Endothelial cell of umbilical vein (primary cell): ENCODE results near the gene ZNF304. TPM values are rescaled to one million over a fixed set of nuclear protein-coding genes. Genes with fewer than 3 reads are reported as not detected.

ENCODE experiments used
- BruUV-seq: library from RNA; stranded (reverse); fragments of 400-500 nt; replicated peaks from 2 replicates; lab custom pipeline; 2021; lab: Mats Ljungman, UMichigan
- CTCF ChIA-PET: fragments of 300-600, 350-600 bp; sonication (Branson Sonifier 250); formaldehyde crosslinking; loops from one replicate; lab custom pipeline; 2021; ENCODE audit warnings: antibody characterized with exemption, inconsistent platforms; lab: Charles Lee
- POLR2A ChIA-PET: fragments of 300-600, 350-600 bp; sonication (Branson Sonifier 250); formaldehyde crosslinking; loops from one replicate; lab custom pipeline; 2021; ENCODE audit warnings: antibody characterized with exemption, inconsistent platforms; lab: Charles Lee
- DNase-seq: peaks from one replicate; pipeline ENCODE4 v3.0.0-alpha.2; 2011; ENCODE audit warnings: low read depth, low spot score
- FAIRE-seq: peaks from 2 replicates; lab custom pipeline; 2011; peaks lifted over from hg19 to GRCh38; lab: Jason Lieb, UNC
- H2AFZ ChIP-seq: 2 replicates; pipeline ENCODE4 v1.6.0; 2012; ENCODE audit warnings: low read depth, low read length, control low read depth, inconsistent platforms
- H3K27ac ChIP-seq: 2 replicates; pipeline ENCODE4 v1.5.1; 2011; ENCODE audit warnings: low read depth, mild to moderate bottlenecking, control low read depth, low read length, moderate library complexity; ENCODE audit not compliant: insufficient read depth
- H3K27me3 ChIP-seq, 2 experiments: 2 replicates each; pipeline versions ENCODE4 v1.6.0 to v1.6.1; 2011; ENCODE audit warnings: low read length in 2 of 2, mixed read lengths in 1 of 2; ENCODE audit not compliant: control insufficient read depth in 2 of 2, insufficient read depth in 2 of 2
- H3K36me3 ChIP-seq, 2 experiments: 2 replicates in 1 of 2; 3 replicates in 1 of 2; pipeline ENCODE4 v1.5.1; 2011; ENCODE audit warnings: low read length in 2 of 2, mild to moderate bottlenecking in 1 of 2, moderate library complexity in 1 of 2; ENCODE audit not compliant: control insufficient read depth in 2 of 2, insufficient read depth in 2 of 2; ENCODE audit errors: extremely low read depth in 1 of 2
- H3K4me1 ChIP-seq: 3 replicates; pipeline ENCODE4 v1.5.1; 2011; ENCODE audit warnings: mild to moderate bottlenecking, low read length; ENCODE audit not compliant: control insufficient read depth, insufficient read depth; ENCODE audit errors: extremely low read depth
- H3K4me2 ChIP-seq: 2 replicates; pipeline ENCODE4 v1.6.1; 2011; ENCODE audit warnings: low read length, control low read depth, mixed read lengths; ENCODE audit not compliant: insufficient read depth
- H3K4me3 ChIP-seq, 3 experiments: fragments of 200-600 bp in 1 of 3; sonication (generic), shearing (Covaris generic) in 1 of 3; replicated peaks in 1 of 3; 2 replicates each; pipeline ENCODE4 v1.5.1; 2011 to 2016; ENCODE audit warnings: control low read depth in 3 of 3, low read length in 3 of 3, mild to moderate bottlenecking in 2 of 3, inconsistent platforms in 1 of 3, low read depth in 1 of 3, moderate library complexity in 1 of 3; ENCODE audit not compliant: insufficient read depth in 1 of 3
- H3K79me2 ChIP-seq: 2 replicates; pipeline ENCODE4 v1.6.0; 2012; ENCODE audit warnings: low read length, inconsistent platforms; ENCODE audit not compliant: control insufficient read depth, insufficient read depth
- H3K9ac ChIP-seq: replicated peaks from 2 replicates; pipeline ENCODE3; 2011; ENCODE audit warnings: low read length, control low read depth; ENCODE audit not compliant: insufficient read depth; ENCODE audit errors: extremely low read depth
- H3K9me1 ChIP-seq: replicated peaks from 3 replicates; pipeline ENCODE4 v1.6.0; 2011; ENCODE audit warnings: mild to moderate bottlenecking, low read length; ENCODE audit not compliant: control insufficient read depth, insufficient read depth; ENCODE audit errors: extremely low read depth
- H3K9me3 ChIP-seq: replicated peaks from 2 replicates; pipeline ENCODE4 v1.5.1; 2012; ENCODE audit warnings: low read length, inconsistent platforms; ENCODE audit not compliant: control insufficient read depth, insufficient read depth
- H4K20me1 ChIP-seq: replicated peaks from 2 replicates; pipeline ENCODE3; 2011; ENCODE audit warnings: mild to moderate bottlenecking, low read length; ENCODE audit not compliant: control insufficient read depth, insufficient read depth; ENCODE audit errors: extremely low read depth
- MYC ChIP-seq: IDR thresholded peaks from one replicate; pipeline ENCODE4 v1.6.1; 2011; ENCODE audit warnings: mild to moderate bottlenecking, low read depth, low read length
- dilution Hi-C: fragments of 300-500 bp; cut with MboI; formaldehyde crosslinking; loops from one replicate; pipeline ENCODE4 v1.15.0; 2019; ENCODE audit warnings: low sequenced_read_pairs; ENCODE audit not compliant: extremely low pct_ligation_motif_present
- intact Hi-C: fragments of 100-400 bp; cut with micrococcal nuclease; formaldehyde crosslinking; loops from one replicate; pipeline ENCODE4 v1.10.0; 2022
- polyA plus RNA-seq, 4 experiments: library from polyadenylated mRNA; depleted of rRNA in 3 of 4; stranded (reverse) in 3 of 4; unstranded in 1 of 4; fragments of >200 nt; gene quantifications; 2 replicates each; pipeline versions ENCODE4 v1.2.1 to v1.2.3, GENCODE V29; 2011 to 2012; ENCODE audit warnings: missing spikeins in 1 of 4
- total RNA-seq: library from RNA; stranded (reverse); gene quantifications from 2 replicates; pipeline ENCODE4 v1.2.3, GENCODE V29; 2021
- TF ChIP-seq, protein P1 (sequence below), 2 donors: IDR thresholded peaks; 1 replicate in 1 of 2; 2 replicates in 1 of 2; pipeline ENCODE4 v1.5.1; 2011; ENCODE audit warnings: low read length in 2 of 2, mild to moderate bottlenecking in 2 of 2, moderate library complexity in 2 of 2, control low read depth in 1 of 2, inconsistent platforms in 1 of 2, low read depth in 1 of 2; ENCODE audit not compliant: insufficient read depth in 1 of 2; ENCODE audit errors: extremely low read depth in 1 of 2

Gene ZNF304
- total and polyA plus RNA-seq, 2 donors (not counting 3 experiments of a cell fraction or from before 2014, with no cell fraction given), result 2.5 to 5.3 TPM

DNA sequence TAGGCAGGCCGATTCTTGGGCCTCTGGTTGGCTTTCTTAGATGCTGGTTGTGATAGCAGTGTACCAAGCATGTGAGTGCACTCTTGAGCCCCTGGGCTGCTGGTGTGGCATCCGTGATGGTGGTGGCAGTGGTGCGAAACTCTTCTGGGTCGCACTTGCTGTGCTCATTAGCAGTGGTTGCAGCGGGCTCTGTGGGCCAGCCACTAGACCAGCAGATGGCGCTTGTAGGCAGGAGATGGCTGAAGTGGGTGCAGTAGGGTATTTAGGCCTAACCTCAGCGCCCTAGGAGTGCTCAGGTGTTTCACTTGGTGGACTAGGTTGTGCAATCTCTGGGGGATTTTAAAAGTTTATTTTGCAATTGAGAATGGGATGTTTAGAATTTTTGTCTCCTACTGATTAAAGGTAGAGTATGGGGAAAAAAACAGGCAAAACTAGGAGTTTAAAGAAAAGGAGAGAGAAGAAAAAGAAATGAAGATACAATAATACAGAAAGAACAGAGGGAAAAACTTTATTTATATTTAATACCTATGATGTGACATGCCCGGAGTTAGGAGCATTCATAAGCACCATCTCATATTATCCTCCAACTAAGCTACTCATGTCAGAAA is 55.5 kb downstream of the ZNF304 start:
- FAIRE-seq, result peak; percentile 4

More for the DNA sequence above, 55.5 kb downstream of the ZNF304 start:
- no TSS peak for BruUV-seq
- Histone ChIP-seq H3K4me3 (no peak overlapping the region), H3K9me1 (no peaks in the 10 kb centered on the region), H3K79me2 (peaks cover 1% of the 10 kb centered on the region), H3K4me2 (no peak overlapping the region), H4K20me1 (no peaks in the 10 kb centered on the region), H2AFZ (no peak overlapping the region), H3K27me3 (no peaks in the 10 kb centered on the region), H3K36me3 (no peaks in the 10 kb centered on the region), H3K9ac (no peak overlapping the region), H3K27ac (no peak overlapping the region), H3K9me3 (no peaks in the 10 kb centered on the region), H3K4me1 (peaks cover 4% of the 10 kb centered on the region)
- dilution Hi-C loops, result no loop called here
- intact Hi-C loops, result loop anchor here (1.0 kb wide), 1 partner anchor 332 kb away; no protein-coding TSS in a partner anchor
- POLR2A ChIA-PET, result no interaction called here
- no peak for TF ChIP-seq MYC
- TF ChIP-seq, protein P1, sequence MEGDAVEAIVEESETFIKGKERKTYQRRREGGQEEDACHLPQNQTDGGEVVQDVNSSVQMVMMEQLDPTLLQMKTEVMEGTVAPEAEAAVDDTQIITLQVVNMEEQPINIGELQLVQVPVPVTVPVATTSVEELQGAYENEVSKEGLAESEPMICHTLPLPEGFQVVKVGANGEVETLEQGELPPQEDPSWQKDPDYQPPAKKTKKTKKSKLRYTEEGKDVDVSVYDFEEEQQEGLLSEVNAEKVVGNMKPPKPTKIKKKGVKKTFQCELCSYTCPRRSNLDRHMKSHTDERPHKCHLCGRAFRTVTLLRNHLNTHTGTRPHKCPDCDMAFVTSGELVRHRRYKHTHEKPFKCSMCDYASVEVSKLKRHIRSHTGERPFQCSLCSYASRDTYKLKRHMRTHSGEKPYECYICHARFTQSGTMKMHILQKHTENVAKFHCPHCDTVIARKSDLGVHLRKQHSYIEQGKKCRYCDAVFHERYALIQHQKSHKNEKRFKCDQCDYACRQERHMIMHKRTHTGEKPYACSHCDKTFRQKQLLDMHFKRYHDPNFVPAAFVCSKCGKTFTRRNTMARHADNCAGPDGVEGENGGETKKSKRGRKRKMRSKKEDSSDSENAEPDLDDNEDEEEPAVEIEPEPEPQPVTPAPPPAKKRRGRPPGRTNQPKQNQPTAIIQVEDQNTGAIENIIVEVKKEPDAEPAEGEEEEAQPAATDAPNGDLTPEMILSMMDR (IDR thresholded peaks at IDR 0.05; ENCODE audit: extremely low read depth in 1 of 2, insufficient read depth in 1 of 2, low read depth in 1 of 2, low read length in 2 of 2), result peak; percentile 55 to 75
- DNase-seq, result peak; percentile 47
- CTCF ChIA-PET, result interaction anchor here (0.6 to 1.0 kb wide), 2 partner anchors 29 to 437 kb away, joined by 3 to 6 read pairs; partner anchors contain the start of gene ZNF749

Other genes starting within 250 kb of the ZNF304 start
- gene USP29, start 231.3 kb upstream of the ZNF304 start, total RNA-seq, result not detected in 2 replicates
- not detected in 2 replicates for gene USP29, start 231.3 kb upstream of the ZNF304 start, polyA plus RNA-seq
- not detected in 2 replicates for gene ZIM3, start 206.1 kb upstream of the ZNF304 start, total RNA-seq
- not detected in 2 replicates for gene ZIM3, start 206.1 kb upstream of the ZNF304 start, polyA plus RNA-seq
- not detected in 2 replicates for gene DUXA, start 183.8 kb upstream of the ZNF304 start, total RNA-seq
- gene DUXA, start 183.8 kb upstream of the ZNF304 start, polyA plus RNA-seq, result not detected in 2 replicates
- gene ZNF264, start 159.8 kb upstream of the ZNF304 start, total RNA-seq, result 18.2 and 20.5 TPM in 2 replicates
- 3.9 and 4.4 TPM in 2 replicates for gene ZNF264, start 159.8 kb upstream of the ZNF304 start, polyA plus RNA-seq
- 0.82 and 1.7 TPM in 2 replicates for gene AURKC, start 120.2 kb upstream of the ZNF304 start, total RNA-seq
- gene AURKC, start 120.2 kb upstream of the ZNF304 start, polyA plus RNA-seq, result 0.55 and 0.68 TPM in 2 replicates
- gene ZNF805, start 110.6 kb upstream of the ZNF304 start, total RNA-seq, result 8.6 and 8.7 TPM in 2 replicates
- 1.6 TPM in 2 replicates for gene ZNF805, start 110.6 kb upstream of the ZNF304 start, polyA plus RNA-seq
- gene ZNF460, start 70.8 kb upstream of the ZNF304 start, total RNA-seq, result 26.9 and 29.3 TPM in 2 replicates
- gene ZNF460, start 70.8 kb upstream of the ZNF304 start, polyA plus RNA-seq, result 4.1 and 4.5 TPM in 2 replicates
- 4.5 and 5.3 TPM in 2 replicates for gene ZNF543, start 30.8 kb upstream of the ZNF304 start, total RNA-seq
- gene ZNF543, start 30.8 kb upstream of the ZNF304 start, polyA plus RNA-seq, result 1.1 TPM in 2 replicates
- gene TRAPPC2B, start 12.3 kb downstream of the ZNF304 start, total RNA-seq, result 6.3 and 7.5 TPM in 2 replicates
- gene TRAPPC2B, start 12.3 kb downstream of the ZNF304 start, polyA plus RNA-seq, result 21.1 and 24.3 TPM in 2 replicates
- 2.7 and 3.2 TPM in 2 replicates for gene ZNF547, start 12.3 kb downstream of the ZNF304 start, total RNA-seq
- gene ZNF547, start 12.3 kb downstream of the ZNF304 start, polyA plus RNA-seq, result 1.9 and 3.1 TPM in 2 replicates
- 7.8 and 8.8 TPM in 2 replicates for gene ZNF548, start 38.6 kb downstream of the ZNF304 start, total RNA-seq
- gene ZNF548, start 38.6 kb downstream of the ZNF304 start, polyA plus RNA-seq, result 7.5 and 7.7 TPM in 2 replicates
- 4.7 and 6.4 TPM in 2 replicates for gene ZNF17, start 59.9 kb downstream of the ZNF304 start, total RNA-seq
- 2.4 and 3.0 TPM in 2 replicates for gene ZNF17, start 59.9 kb downstream of the ZNF304 start, polyA plus RNA-seq
- 8.9 and 11.5 TPM in 2 replicates for gene ZNF749, start 84.1 kb downstream of the ZNF304 start, total RNA-seq
- 8.5 and 8.8 TPM in 2 replicates for gene ZNF749, start 84.1 kb downstream of the ZNF304 start, polyA plus RNA-seq
- gene VN1R1, start 105.9 kb downstream of the ZNF304 start, total RNA-seq, result 0.23 and 0.38 TPM in 2 replicates
- 0.08 and 0.14 TPM in 2 replicates for gene VN1R1, start 105.9 kb downstream of the ZNF304 start, polyA plus RNA-seq
- gene ZNF772, start 126.3 kb downstream of the ZNF304 start, total RNA-seq, result 6.4 and 7.0 TPM in 2 replicates
- 1.5 and 3.1 TPM in 2 replicates for gene ZNF772, start 126.3 kb downstream of the ZNF304 start, polyA plus RNA-seq
- 6.3 and 7.2 TPM in 2 replicates for gene ZNF419, start 136.5 kb downstream of the ZNF304 start, total RNA-seq
- 5.1 and 6.4 TPM in 2 replicates for gene ZNF419, start 136.5 kb downstream of the ZNF304 start, polyA plus RNA-seq
- 4.3 and 5.5 TPM in 2 replicates for gene ZNF773, start 148.7 kb downstream of the ZNF304 start, total RNA-seq
- gene ZNF773, start 148.7 kb downstream of the ZNF304 start, polyA plus RNA-seq, result 4.0 and 5.1 TPM in 2 replicates
- 3.1 and 3.5 TPM in 2 replicates for gene ZNF549, start 176.1 kb downstream of the ZNF304 start, total RNA-seq
- gene ZNF549, start 176.1 kb downstream of the ZNF304 start, polyA plus RNA-seq, result 1.1 and 1.4 TPM in 2 replicates
- 4.8 and 8.4 TPM in 2 replicates for gene ZNF550, start 208.6 kb downstream of the ZNF304 start, total RNA-seq
- gene ZNF550, start 208.6 kb downstream of the ZNF304 start, polyA plus RNA-seq, result 2.0 and 2.5 TPM in 2 replicates
- 3.8 and 4.2 TPM in 2 replicates for gene ZNF416, start 227.6 kb downstream of the ZNF304 start, total RNA-seq
- gene ZNF416, start 227.6 kb downstream of the ZNF304 start, polyA plus RNA-seq, result 1.4 and 1.5 TPM in 2 replicates
- 1.3 and 2.4 TPM in 2 replicates for gene ZIK1, start 232.9 kb downstream of the ZNF304 start, total RNA-seq
- gene ZIK1, start 232.9 kb downstream of the ZNF304 start, polyA plus RNA-seq, result 0.79 and 0.99 TPM in 2 replicates
- 4.0 TPM in 2 replicates for gene ZNF530, start 248.6 kb downstream of the ZNF304 start, total RNA-seq
- gene ZNF530, start 248.6 kb downstream of the ZNF304 start, polyA plus RNA-seq, result 1.5 and 1.7 TPM in 2 replicates